OCI-LY1 (cell line): Measurements from ENCODE around the gene LRRC45.

ENCODE experiments used
- EZH2 ChIP-seq: fragments of 200-600 bp; sonication (generic), shearing (Covaris generic); IDR thresholded peaks from 2 replicates; pipeline ENCODE4 v1.8.0; 2017; ENCODE audit warnings: borderline replicate concordance, mixed run types, mild to moderate bottlenecking, antibody characterized with exemption, low read length, moderate library complexity, mixed read lengths
- TF ChIP-seq, protein P1 (sequence below): fragments of 200-600 bp; sonication (generic), shearing (Covaris generic); IDR thresholded peaks from 2 replicates; pipeline ENCODE4 v1.5.1; 2017; ENCODE audit warnings: mild to moderate bottlenecking, antibody characterized with exemption, low read length, moderate library complexity, mixed read lengths

GRCh38 chr17:82005701-82006348, 17.3 kb upstream of the LRRC45 start:
- TF ChIP-seq, protein P1, sequence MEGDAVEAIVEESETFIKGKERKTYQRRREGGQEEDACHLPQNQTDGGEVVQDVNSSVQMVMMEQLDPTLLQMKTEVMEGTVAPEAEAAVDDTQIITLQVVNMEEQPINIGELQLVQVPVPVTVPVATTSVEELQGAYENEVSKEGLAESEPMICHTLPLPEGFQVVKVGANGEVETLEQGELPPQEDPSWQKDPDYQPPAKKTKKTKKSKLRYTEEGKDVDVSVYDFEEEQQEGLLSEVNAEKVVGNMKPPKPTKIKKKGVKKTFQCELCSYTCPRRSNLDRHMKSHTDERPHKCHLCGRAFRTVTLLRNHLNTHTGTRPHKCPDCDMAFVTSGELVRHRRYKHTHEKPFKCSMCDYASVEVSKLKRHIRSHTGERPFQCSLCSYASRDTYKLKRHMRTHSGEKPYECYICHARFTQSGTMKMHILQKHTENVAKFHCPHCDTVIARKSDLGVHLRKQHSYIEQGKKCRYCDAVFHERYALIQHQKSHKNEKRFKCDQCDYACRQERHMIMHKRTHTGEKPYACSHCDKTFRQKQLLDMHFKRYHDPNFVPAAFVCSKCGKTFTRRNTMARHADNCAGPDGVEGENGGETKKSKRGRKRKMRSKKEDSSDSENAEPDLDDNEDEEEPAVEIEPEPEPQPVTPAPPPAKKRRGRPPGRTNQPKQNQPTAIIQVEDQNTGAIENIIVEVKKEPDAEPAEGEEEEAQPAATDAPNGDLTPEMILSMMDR, result no peak
- TF ChIP-seq EZH2, result no peak
